GM21619 (cell line): ENCODE measurements around the gene WDR86.

Experiments
- ATAC-seq: cut with Tn5 transposase; IDR thresholded peaks from one replicate; pipeline ENCODE4 v1.9.1; 2021; ENCODE audit not compliant: unreplicated experiment

The WDR86 gene

GRCh38 chr7:151440799-151441445 lies 31.1 kb upstream of the WDR86 start:
- ATAC-seq = no peak

DNA sequence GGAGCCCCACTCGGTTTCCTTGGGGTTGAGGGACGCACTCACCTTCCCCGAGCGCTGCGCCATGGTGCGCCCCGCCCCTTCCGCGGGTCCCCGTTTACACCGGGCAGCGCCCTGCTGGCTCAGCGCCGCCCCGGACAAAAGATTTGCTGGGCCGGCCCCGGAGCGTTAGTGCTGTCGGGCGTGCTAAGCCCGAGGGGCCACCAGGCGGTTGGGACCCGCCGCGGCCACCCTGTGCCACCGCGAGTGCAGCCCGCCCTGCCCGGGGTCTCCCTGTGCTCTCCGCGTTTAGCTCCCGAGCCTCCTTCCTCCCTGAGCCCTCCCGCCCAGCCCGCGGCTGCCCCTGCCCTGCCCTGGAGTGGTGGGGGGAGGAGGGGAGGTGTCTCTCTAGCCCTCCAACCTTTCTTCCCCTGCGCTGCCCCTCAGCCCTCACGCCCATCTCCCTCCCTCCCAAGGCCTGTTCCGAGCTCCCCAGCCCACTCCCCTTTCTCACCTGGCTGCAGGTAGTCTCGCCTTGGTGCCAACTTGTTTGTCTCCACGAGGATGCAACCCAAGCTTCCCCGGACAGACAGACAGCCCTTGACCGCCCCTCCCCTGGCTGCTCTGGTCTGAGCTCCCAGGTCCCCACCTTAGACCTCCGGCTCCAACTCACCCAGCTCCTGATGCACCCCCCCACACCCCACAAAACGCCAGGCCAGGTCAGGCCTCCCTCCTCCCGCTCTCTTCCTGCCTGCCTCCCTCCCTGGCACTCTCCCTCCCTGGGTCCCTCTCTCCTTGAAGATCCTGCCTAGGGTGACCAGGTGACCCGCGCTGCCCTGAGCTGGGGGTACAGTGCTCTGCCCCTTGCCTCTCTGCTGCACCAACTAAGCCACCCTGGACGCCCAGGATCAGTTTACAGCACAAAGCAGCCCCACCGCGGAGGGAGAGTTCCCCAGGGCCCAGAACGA lies 30.3 kb upstream of the WDR86 start, which contains the start of gene CRYGN:
Gene CRYGN (minus strand): TSS at position 287 of the 944 bp plus-strand sequence. CDS start 224 bp downstream, at position 63.
- no peak for ATAC-seq

GRCh38 chr7:151438864-151439601 lies 29.2 kb upstream of the WDR86 start:
- ATAC-seq = no peak

DNA sequence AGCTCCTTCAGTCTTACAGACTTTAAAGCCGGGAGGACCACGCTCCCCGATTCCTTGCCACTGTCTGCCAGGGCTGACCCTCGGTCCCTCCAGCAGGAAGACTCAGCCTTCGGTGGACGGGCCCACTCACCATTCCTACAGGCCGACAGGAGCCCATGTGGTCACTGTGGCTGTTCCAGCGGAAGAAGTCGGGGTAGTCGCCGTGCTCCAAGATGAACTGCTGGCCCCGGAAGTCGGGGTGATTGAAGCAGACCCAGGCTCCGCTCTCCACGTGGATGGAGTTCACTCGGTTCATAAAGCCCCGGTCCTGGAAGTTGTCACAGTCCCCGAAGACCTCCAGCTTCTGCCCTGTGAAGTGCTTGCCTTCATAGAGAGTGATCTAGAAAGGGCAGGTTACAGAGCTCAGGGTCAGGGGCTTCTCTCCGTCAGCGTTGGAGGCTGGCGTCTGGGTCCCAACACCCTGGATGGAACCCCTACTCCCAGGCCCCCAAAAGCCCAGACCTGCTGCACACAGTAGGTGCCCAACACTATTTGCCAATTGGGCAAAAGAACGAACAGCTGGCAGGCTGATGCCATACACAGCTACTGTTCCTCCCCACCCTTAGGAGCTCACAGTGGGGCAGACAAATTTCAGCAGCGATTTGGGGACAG lies 28.2 kb upstream of the WDR86 start:
- no peak for ATAC-seq

GRCh38 chr7:151437159-151437553 lies 27.3 kb upstream of the WDR86 start:
- ATAC-seq = no peak

- ATAC-seq = no peak
Observed at GRCh38 chr7:151436446-151437158, 26.8 kb upstream of the WDR86 start.

DNA sequence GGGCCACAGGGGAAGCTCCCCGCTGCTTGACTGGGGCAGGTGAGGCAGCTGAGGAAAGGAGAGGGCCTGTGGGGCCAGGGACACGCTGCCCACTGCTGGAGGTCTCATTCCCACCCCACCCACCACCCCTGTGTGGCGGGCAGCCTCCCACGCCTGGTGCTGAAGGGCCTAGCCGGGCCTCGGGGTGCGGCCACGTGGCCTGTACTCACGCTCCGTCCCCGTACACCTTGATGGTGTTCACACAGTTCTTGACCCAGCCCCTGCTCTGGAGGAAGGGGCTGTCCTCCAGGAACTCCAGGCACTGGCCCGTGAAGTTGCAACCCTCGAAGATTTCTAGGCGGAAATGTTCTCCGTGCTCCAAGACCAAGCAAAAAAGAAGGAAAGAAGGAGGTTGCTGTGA lies 26.1 kb upstream of the WDR86 start:
- ATAC-seq = no peak

- no peak for ATAC-seq
Observed at GRCh38 chr7:151435103-151435916, 25.5 kb upstream of the WDR86 start.

DNA sequence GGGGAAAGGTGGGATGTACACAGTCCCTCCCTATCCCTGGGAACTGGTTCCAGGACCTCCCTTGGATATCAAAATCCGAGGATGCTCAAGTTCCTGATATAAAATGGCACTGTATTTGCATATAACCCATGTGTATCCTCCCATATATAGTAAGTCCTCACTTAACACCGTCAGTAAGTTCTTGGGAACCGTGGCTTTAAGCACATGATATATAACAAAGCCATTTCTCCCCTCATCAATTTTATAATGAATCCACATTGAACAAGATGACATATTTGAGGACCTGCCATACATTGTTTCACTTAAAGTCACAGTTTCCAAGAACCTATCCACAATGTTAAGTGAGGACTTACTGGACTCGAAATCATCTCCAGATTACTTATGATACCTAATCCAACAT lies 24.7 kb upstream of the WDR86 start:
- ATAC-seq = no peak

GRCh38 chr7:151433721-151434400 lies 24.0 kb upstream of the WDR86 start:
- ATAC-seq = no peak

DNA sequence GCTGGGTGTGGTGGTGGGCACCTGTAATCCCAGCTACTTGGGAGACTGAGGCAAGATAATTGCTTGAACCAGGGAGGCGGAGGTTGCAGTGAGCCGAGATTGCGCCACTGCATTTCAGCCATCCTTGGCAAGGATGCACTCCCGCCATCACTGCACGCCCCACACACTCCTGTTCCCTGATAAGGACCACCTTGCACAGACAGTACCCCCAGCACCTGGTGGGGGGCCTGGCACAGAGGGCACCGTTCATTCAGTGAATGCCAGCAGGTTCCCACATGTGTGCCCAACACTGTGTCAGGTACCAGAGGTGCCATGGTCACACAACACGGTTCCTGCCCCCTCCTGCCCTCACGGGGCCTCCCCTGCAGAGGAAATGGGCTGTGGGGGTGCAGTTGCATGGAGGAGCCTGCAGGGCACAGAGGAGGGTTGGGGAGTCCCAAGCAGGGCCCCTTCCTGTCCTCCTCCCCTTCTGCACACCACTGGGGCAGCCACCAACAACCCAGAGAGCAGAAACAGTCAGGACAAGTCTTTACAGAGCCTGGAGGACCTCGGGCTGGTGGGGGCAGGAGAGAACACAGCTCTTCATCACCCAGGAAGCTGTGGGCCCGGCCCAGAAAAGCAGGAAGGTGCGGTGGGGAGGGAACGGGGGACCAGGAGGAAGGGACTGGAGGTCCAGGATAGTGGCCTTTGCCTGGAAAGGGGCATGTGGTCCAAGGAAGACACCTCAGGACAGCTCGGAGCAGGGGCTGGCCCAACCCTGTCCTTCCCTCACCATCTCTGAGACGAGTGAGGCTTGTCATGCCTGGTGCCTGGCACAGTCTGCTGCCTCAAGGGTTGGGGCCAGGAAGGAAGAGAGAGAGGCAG lies 23.1 kb upstream of the WDR86 start:
- ATAC-seq = peak; percentile 66

- ATAC-seq = no peak
Observed at GRCh38 chr7:151431768-151432311, 22.0 kb upstream of the WDR86 start.

GRCh38 chr7:151431281-151431767 lies 21.5 kb upstream of the WDR86 start:
- ATAC-seq = no peak

GRCh38 chr7:151430391-151431205 lies 20.8 kb upstream of the WDR86 start:
- ATAC-seq = no peak

GRCh38 chr7:151429560-151430331 lies 19.9 kb upstream of the WDR86 start:
- no peak for ATAC-seq

DNA sequence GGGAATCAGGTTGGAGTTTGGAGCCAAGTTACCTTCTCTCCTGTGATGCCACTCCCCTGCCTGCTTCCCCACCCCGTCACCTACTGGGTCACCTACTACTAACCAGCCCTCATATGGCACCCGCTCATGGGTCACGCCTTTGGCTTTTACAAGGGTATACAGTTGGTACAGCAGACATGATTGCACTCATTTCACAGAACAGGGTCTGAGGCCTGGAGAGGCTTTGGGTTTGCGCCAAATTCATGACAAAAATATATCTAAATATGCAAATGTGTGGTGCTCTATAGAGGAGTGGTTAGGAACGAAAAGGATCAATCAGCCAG lies 19.4 kb upstream of the WDR86 start:
- no peak for ATAC-seq
